Activated T-helper 1 cell treated with anti-CD3 and anti-CD28 coated beads, Interleukin-12 subunit alpha, Interleukin-12 subunit beta, Interleukin-2, Interleukin-4 antibody, amounts not matched to agents 30 ng/mL and 10 ng/mL and 1 ng/mL, durations not matched to agents 14 hours and 24 hours and 36 hours (primary cell): ENCODE data around the gene DSCAM. TPM values are rescaled to one million over a fixed set of nuclear protein-coding genes. Genes with fewer than 3 reads are reported as not detected.

Source experiments
- DNase-seq: peaks from one replicate; pipeline ENCODE4 v3.0.0; 2021; ENCODE audit warnings: low spot score
- H3K27ac Mint-ChIP-seq: one replicate; pipeline ENCODE4 v1.8.0; 2021; ENCODE audit warnings: mild to moderate bottlenecking, mixed read lengths
- H3K27me3 Mint-ChIP-seq: one replicate; pipeline ENCODE4 v1.8.0; 2022; ENCODE audit warnings: mild to moderate bottlenecking, moderate library complexity, mixed read lengths; ENCODE audit not compliant: insufficient read depth
- H3K36me3 Mint-ChIP-seq: one replicate; pipeline ENCODE4 v1.8.0; 2021; ENCODE audit warnings: low read depth, mixed read lengths
- H3K4me1 Mint-ChIP-seq: one replicate; pipeline ENCODE4 v1.8.0; 2021; ENCODE audit warnings: low read depth, mixed read lengths
- H3K4me3 Mint-ChIP-seq: one replicate; pipeline ENCODE4 v1.8.0; 2021; ENCODE audit warnings: mild to moderate bottlenecking, moderate library complexity, mixed read lengths
- H3K9me3 Mint-ChIP-seq: one replicate; pipeline ENCODE4 v1.8.0; 2021; ENCODE audit warnings: mixed read lengths
- intact Hi-C: fragments of 100-400 bp; cut with micrococcal nuclease; formaldehyde crosslinking; loops from one replicate; pipeline ENCODE4 v1.15.1; 2024
- total RNA-seq: library from RNA; stranded (reverse); gene quantifications from 2 replicates; pipeline ENCODE4 v1.2.3, GENCODE V29; 2022

DSCAM gene
- total RNA-seq, 1 donor from 2014 or later, result not detected

DNA sequence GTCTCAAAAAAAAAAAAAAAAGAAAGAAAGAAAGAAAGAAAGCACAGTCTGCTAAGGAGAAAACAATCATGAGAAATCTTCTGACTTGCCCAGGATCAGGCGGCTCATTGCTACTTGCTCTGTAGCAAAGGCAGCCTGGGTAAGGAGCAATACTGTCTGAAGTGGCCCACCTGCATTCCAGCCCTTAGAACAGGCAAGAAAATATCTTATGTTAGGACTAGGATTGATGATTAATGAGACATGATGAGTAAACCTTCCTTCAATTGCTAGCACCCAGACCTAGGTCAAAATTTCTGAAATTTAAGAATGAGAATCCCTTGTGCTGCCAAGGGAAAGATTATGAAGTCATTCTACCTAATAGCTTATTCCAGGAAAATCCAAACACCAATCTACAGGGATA is 140.8 kb downstream of the DSCAM start:
- Mint-ChIP-seq H3K27ac (no peak overlapping the region), H3K9me3 (no peaks in the 10 kb centered on the region), H3K36me3 (no peaks in the 10 kb centered on the region), H3K4me3 (no peak overlapping the region), H3K4me1 (no peaks in the 10 kb centered on the region), H3K27me3 (no peaks in the 10 kb centered on the region)
- no peak for DNase-seq
- intact Hi-C loops, result no loop called here

DNA sequence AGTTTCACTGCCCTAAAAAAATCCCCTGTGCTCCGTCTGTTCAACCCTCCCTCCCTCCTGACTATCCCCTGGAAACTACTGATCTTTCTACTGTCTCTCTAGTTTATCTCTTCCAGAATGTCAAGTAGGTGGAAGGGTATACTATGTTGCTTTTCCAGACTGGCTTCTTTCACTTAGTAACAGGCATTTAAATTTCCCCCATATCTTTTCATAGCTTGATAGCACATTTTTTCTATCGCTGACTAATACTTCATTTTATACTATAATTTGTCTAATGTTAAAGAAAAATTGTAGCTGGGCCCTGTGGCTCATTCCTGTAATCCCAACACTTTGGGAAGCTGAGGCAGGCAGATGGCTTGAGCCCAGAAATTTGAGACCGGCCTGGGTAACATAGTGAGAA is 142.8 kb downstream of the DSCAM start:
- Mint-ChIP-seq H3K27me3 (no peaks in the 10 kb centered on the region), H3K4me1 (no peaks in the 10 kb centered on the region), H3K4me3 (no peak overlapping the region), H3K9me3 (no peaks in the 10 kb centered on the region), H3K36me3 (no peaks in the 10 kb centered on the region), H3K27ac (no peak overlapping the region)
- no peak for DNase-seq
- intact Hi-C loops, result no loop called here

DNA sequence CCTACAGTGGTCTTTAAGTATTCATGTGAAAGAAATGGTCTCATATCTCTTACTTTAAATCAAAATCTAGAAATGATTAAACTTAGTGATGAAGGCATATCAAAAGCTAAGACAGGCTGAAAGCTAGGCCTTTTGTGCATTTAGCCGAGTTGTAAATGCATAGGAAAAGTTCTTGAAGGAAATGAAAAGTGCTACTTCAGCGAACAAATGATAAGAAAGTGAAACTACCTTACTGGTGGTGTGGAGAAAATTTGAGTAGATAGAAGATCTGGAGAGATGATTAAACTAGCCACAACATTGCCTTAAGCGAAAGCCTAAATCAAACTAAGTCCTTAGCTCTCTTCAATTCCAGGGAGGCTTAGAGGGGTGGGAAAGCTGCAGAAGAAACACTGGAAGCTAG is 147.6 kb downstream of the DSCAM start:
- H3K4me1 Mint-ChIP-seq, result no peaks in the 10 kb centered on the region
- H3K27me3 Mint-ChIP-seq, result no peaks in the 10 kb centered on the region
- intact Hi-C loops, result no loop called here
- DNase-seq, result no peak
- no peaks in the 10 kb centered on the region for H3K36me3 Mint-ChIP-seq
- H3K27ac Mint-ChIP-seq, result no peak overlapping the region
- no peak overlapping the region for H3K4me3 Mint-ChIP-seq
- H3K9me3 Mint-ChIP-seq, result no peaks in the 10 kb centered on the region

DNA sequence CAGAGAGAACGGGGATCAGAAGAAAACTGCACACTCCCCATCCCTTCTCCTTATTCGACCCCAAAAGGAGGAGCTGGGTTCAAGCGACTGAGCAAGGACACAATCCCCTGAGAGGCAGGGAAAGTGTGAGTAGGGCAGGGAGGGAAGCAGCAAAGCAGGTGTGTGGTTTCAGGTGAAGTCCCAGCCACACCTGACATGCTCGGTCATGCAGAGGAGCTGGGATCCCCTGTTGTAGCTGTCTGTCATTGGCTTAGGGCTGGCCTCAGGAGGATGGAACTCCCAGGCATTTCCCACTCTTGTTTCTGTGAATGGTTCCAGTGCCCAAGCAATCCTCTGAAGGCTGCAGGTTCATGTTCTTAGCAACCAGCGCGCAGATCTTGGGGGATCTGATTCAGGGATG is 150.7 kb downstream of the DSCAM start:
- no peak for DNase-seq
- Mint-ChIP-seq H3K4me1 (no peaks in the 10 kb centered on the region), H3K36me3 (no peaks in the 10 kb centered on the region), H3K4me3 (no peak overlapping the region), H3K9me3 (no peaks in the 10 kb centered on the region), H3K27me3 (no peaks in the 10 kb centered on the region), H3K27ac (no peak overlapping the region)
- intact Hi-C loops, result no loop called here

DNA sequence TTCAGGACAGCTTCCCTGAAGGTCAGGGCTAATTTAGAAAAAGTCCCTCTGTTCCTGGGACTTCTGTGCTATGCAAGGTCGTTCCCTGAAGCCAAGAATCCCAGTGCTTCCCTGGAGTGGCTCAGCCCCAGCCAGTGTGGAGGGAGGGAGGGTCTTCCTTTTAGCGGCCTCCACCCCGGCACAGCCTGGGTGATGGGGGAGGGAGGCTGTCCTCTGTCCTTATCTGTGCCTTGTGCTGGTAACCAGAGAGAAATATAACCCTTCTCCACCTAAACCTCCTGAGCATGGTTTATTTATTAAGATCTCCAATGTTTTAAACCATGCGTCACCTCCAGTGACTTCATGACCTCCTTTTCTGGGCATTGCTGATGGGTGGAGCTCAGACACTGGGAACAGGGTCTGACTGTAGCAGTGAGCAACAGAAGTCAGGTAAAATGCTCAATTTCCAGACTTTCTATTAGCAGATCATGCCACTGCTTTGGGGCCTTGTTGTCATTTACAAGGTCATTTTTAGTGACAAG is 157.1 kb downstream of the DSCAM start:
- Mint-ChIP-seq H3K4me3 (no peak overlapping the region), H3K9me3 (no peaks in the 10 kb centered on the region), H3K4me1 (no peaks in the 10 kb centered on the region), H3K36me3 (no peaks in the 10 kb centered on the region), H3K27me3 (no peaks in the 10 kb centered on the region), H3K27ac (no peak overlapping the region)
- DNase-seq, result no peak
- intact Hi-C loops, result no loop called here

DNA sequence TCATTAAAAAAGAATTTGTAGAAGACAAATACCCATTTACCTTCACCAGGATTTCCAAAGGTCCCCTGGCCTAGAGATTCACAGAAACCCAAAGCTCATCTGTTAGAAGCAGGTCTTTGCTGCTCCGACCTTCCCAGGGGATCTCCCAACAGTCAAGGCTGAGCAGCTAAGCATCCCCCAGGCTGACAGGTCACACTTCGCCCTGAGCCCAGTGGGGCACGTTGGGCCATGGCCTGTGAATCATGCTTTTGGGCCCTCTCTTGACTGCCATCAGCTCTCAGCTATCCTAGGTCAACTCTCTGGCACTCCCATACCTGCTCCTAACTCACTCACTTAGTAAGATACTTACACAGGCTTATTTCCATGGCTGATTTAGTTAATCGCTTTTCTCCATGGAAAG is 157.7 kb downstream of the DSCAM start:
- DNase-seq, result no peak
- no peaks in the 10 kb centered on the region for H3K36me3 Mint-ChIP-seq
- no peak overlapping the region for H3K4me3 Mint-ChIP-seq
- no peaks in the 10 kb centered on the region for H3K4me1 Mint-ChIP-seq
- no peak overlapping the region for H3K27ac Mint-ChIP-seq
- intact Hi-C loops, result no loop called here
- no peaks in the 10 kb centered on the region for H3K27me3 Mint-ChIP-seq
- no peaks in the 10 kb centered on the region for H3K9me3 Mint-ChIP-seq

DNA sequence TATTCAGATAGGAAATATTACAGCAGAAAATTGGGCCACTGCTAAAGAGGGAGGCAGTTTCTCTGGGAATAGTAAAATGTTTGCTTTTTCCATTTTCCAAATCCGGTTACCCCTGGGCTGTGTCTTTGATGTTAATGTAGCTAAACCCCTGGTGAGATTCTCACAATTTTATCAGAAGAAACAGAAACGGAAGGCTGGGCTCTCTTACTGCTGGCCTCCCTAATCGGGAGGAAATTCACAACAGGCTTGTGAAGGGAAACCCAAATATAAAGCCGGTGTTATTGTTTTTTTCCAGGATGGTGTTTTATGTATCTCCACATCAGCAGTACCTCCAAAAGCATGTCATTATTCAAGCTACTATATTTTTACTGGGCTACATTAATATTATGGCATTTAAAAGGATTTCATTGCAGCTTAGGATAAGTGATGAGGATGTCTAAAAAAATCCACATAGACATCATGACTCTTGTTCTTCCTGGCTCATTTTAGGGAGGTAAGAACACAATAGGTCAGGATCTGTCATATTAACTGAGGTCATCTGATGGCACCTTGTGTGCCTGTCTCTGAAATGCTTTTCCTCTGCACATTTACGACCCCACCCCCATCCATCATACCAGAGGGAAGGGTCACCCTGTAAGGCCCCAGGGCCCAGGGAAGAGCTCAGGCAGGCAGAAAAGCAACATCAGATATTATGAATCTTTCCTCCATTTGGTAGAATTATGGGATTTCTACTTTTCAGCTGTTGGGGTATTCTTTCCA is 158.7 kb downstream of the DSCAM start:
- Mint-ChIP-seq H3K27me3 (no peaks in the 10 kb centered on the region), H3K4me1 (no peaks in the 10 kb centered on the region), H3K9me3 (peaks cover 4% of the 10 kb centered on the region), H3K36me3 (no peaks in the 10 kb centered on the region), H3K4me3 (no peak overlapping the region), H3K27ac (no peak overlapping the region)
- intact Hi-C loops, result no loop called here
- DNase-seq, result no peak

DNA sequence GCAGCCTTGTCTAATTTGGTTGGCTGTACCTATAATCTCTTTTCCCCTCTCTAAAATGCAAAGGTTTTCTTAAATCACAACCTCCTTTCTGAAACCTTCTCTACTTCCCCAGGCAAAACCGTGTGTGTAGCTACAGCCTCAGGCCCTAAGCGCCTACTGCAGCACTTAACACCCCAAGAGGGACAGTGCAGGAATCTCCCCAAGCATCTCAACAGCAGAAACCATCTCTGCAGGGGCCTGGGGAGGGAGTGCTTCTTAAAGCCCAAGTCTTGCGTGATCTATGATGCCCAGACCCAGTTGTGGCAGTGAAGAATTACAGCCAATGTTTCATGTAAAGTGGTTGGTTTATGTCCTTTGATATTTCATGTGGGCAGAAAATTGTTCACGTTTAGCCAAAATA is 159.3 kb downstream of the DSCAM start:
- Mint-ChIP-seq H3K27me3 (no peaks in the 10 kb centered on the region), H3K27ac (no peak overlapping the region), H3K4me3 (no peak overlapping the region), H3K9me3 (peaks cover 7% of the 10 kb centered on the region), H3K4me1 (no peaks in the 10 kb centered on the region), H3K36me3 (no peaks in the 10 kb centered on the region)
- DNase-seq, result no peak
- intact Hi-C loops, result no loop called here

DNA sequence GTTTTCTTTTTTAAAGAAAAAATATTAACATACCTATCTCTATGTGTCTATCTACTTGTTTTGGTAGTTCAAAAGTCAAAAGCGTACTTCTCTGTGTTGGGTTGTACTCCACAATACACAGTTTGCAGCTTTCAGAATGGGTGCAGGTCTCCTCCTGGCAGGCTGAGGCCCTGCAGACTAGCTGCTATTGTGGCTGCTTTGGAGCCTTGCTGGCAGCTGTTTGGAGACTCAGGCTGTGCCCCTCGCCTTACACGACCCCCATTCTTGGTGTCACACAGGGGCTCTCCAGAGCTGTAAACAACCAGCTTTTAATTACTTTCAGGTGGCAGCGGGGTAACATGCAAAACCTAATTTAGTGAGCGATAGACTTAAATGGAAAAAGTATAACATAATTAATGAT is 160.4 kb downstream of the DSCAM start:
- Mint-ChIP-seq H3K27me3 (no peaks in the 10 kb centered on the region), H3K27ac (no peak overlapping the region), H3K9me3 (peaks cover 11% of the 10 kb centered on the region), H3K4me1 (no peaks in the 10 kb centered on the region), H3K36me3 (no peaks in the 10 kb centered on the region), H3K4me3 (no peak overlapping the region)
- intact Hi-C loops, result no loop called here
- DNase-seq, result no peak

DNA sequence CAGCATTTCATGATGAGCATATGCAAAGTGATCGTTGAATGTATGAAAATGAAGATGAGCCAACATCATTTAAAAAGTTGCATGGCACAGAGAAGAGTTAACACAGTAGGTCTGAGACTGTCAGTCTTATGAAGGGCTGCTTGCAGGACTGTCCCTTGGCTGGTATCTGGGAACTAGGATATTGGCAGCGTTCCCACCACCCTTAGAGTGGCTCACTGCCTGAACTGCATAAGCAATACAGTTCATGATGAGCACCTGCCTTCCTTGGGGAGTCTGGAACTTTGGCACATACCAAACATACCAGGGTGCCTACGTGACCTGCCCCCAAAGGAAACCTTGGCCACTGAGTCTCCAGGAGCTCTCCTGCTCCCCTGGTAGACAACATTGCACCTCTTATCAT is 161.8 kb downstream of the DSCAM start:
- H3K4me1 Mint-ChIP-seq, result no peaks in the 10 kb centered on the region
- no peak overlapping the region for H3K4me3 Mint-ChIP-seq
- DNase-seq, result no peak
- H3K36me3 Mint-ChIP-seq, result no peaks in the 10 kb centered on the region
- no peaks in the 10 kb centered on the region for H3K27me3 Mint-ChIP-seq
- no peak overlapping the region for H3K27ac Mint-ChIP-seq
- intact Hi-C loops, result no loop called here
- peaks cover 11% of the 10 kb centered on the region for H3K9me3 Mint-ChIP-seq

DNA sequence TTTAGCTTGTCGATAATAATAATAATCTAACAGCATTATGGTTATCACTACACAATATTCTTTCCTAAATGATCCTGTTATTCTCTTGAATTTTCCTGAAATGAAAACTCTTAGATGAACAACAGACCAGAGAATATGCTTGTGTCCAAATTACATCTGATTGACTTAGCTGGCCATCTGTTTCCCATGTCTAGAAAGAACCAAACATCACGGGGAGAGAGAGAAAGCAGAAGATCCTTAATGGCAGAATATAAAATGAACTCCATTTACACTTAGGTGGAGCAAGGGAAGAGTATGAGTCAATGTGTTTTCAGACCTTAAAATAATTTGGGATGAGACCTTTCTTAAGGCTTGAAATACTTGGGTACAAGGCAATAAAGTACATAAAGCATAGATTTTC is 162.2 kb downstream of the DSCAM start:
- H3K4me1 Mint-ChIP-seq, result no peaks in the 10 kb centered on the region
- DNase-seq, result no peak
- intact Hi-C loops, result no loop called here
- H3K4me3 Mint-ChIP-seq, result no peak overlapping the region
- peaks cover 11% of the 10 kb centered on the region for H3K9me3 Mint-ChIP-seq
- no peak overlapping the region for H3K27ac Mint-ChIP-seq
- H3K36me3 Mint-ChIP-seq, result no peaks in the 10 kb centered on the region
- H3K27me3 Mint-ChIP-seq, result no peaks in the 10 kb centered on the region

DNA sequence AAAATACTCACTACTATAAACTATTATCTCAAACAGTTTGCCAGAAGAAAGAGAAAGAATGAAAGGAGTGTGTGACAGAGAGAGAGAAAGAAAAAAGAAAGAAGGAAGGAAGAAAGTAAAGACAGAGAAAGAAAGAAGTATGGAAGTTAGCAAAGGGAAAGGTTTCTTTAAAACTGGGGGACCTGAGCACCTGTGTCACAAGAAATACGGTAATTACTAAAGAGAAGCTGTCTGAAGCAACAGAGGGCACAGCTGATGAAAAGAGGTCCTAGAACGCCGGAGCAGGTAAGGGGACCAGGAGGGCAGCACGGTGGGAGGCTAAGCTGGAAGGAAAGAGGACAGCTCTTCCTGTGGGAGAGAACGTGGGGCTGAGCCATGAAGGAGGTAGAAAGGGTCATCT is 163.6 kb downstream of the DSCAM start:
- DNase-seq, result no peak
- intact Hi-C loops, result no loop called here
- Mint-ChIP-seq H3K27me3 (no peaks in the 10 kb centered on the region), H3K27ac (no peak overlapping the region), H3K4me3 (no peak overlapping the region), H3K36me3 (no peaks in the 10 kb centered on the region), H3K9me3 (peaks cover 11% of the 10 kb centered on the region), H3K4me1 (no peaks in the 10 kb centered on the region)

DNA sequence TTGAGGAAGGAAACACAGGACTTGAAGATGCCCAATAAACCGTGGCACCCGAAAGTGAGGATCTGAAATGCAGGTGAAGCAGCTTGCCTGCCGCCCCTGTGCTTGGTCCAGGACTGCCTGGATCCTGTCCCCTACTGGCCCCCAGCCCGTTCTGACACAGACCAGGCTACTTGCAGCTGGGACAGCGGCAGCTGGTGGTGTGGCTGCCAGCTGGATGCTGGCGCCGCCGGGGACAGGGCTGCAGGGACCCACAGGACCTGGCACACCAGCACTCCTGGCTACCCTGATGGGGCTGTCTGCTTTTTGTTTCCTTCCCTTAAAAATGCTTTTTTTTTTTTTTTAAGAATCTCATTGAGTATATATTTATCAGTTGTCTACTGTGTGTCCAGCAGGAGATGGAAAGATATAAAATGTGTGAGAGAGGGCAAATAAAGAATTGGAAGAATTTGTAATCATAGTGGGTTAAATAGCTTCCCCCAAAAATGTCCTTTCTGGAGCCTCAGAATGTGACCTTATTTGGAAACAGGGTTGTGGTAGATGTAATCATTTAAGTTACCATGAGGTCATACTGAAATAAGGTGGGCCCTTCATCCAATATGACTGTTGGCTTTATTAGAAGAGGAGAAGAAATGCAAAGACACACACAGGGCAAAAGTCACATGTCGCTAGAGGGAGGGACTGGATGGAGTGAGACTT is 165.6 kb downstream of the DSCAM start:
- H3K27me3 Mint-ChIP-seq, result peaks cover 2% of the 10 kb centered on the region

More for the DNA sequence above, 165.6 kb downstream of the DSCAM start:
- no peak overlapping the region for H3K27ac Mint-ChIP-seq
- intact Hi-C loops, result no loop called here
- H3K9me3 Mint-ChIP-seq, result peaks cover 11% of the 10 kb centered on the region
- no peaks in the 10 kb centered on the region for H3K36me3 Mint-ChIP-seq
- no peak overlapping the region for H3K4me3 Mint-ChIP-seq
- no peak for DNase-seq
- no peaks in the 10 kb centered on the region for H3K4me1 Mint-ChIP-seq
